ENCODE results near the gene ATG4B.

- TF ChIP-seq CTCF (IDR thresholded peaks at IDR 0.05; ENCODE audit: insufficient read depth, low read depth, low read length), result no peak
- TF ChIP-seq EZH2 (IDR thresholded peaks at IDR 0.05; ENCODE audit: insufficient read depth, low read length), result no peak
Observed at GRCh38 chr2:241721852-241722251, 84.4 kb downstream of the ATG4B start.
